A549 (cell line): ENCODE measurements around the gene STRAP. TPM values are rescaled to one million over a fixed set of nuclear protein-coding genes. Genes with fewer than 3 reads are reported as not detected.
A peak's percentile ranks its signal among the peaks of the same experiment; 100 is the strongest.

Source experiments
- ATAC-seq, 2 experiments: fragments of 200-7000 bp in 1 of 2; fragments of >200 bp in 1 of 2; cut with Nextera tagmentation in 1 of 2; cut with Tn5 transposase in 1 of 2; 3 replicates each; pipeline versions ENCODE4 v1.8.0 to v1.9.1; 2018 to 2020; ENCODE audit warnings: mild to moderate bottlenecking in 1 of 2, moderate library complexity in 1 of 2
- CTCF ChIA-PET: fragments of 300-600 bp; sonication (Branson Sonifier 250); formaldehyde crosslinking; extraction: SDS; loops from one replicate; lab custom pipeline; 2021; ENCODE audit warnings: antibody characterized with exemption, inconsistent platforms; lab: Yijun Ruan, JAX
- POLR2A ChIA-PET: fragments of 350-600 bp; formaldehyde crosslinking; extraction: SDS; loops from one replicate; lab custom pipeline; 2021; ENCODE audit warnings: antibody characterized with exemption, inconsistent platforms; lab: Yijun Ruan, JAX
- DNase-seq, 2 experiments: peaks; one replicate each; pipeline versions ENCODE4 v3.0.0 to v3.0.0-alpha.2; 2011 to 2016; ENCODE audit warnings: low read depth in 1 of 2, low spot score in 1 of 2
- FAIRE-seq: peaks from 2 replicates; lab custom pipeline; 2011; peaks lifted over from hg19 to GRCh38; lab: Jason Lieb, UNC
- H3K27ac ChIP-seq, 2 experiments: fragments of >200 bp; sonication (Bioruptor Twin); formaldehyde crosslinking; 3 replicates each; pipeline ENCODE4 v1.5.1; 2016 to 2017
- H3K4me1 ChIP-seq: fragments of >200 bp; sonication (Bioruptor Twin); formaldehyde crosslinking; 3 replicates; pipeline ENCODE4 v1.6.1; 2016
- H3K4me2 ChIP-seq: fragments of >200 bp; sonication (Bioruptor Twin); formaldehyde crosslinking; 3 replicates; pipeline ENCODE4 v1.6.1; 2016
- H3K4me3 ChIP-seq: fragments of >200 bp; sonication (Bioruptor Twin); formaldehyde crosslinking; 3 replicates; pipeline ENCODE4 v1.5.1; 2016
- H3K9me3 ChIP-seq: fragments of >200 bp; sonication (Bioruptor Twin); formaldehyde crosslinking; 3 replicates; pipeline ENCODE4 v1.6.1; 2016
- BHLHE40 ChIP-seq: IDR thresholded peaks from 2 replicates; pipeline ENCODE4 v1.6.1; 2012; ENCODE audit warnings: low read depth, low read length, inconsistent platforms
- CBX2 ChIP-seq: fragments of 200-600 bp; sonication (generic); IDR thresholded peaks from 2 replicates; pipeline ENCODE4 v1.6.1; 2016; ENCODE audit warnings: low read depth, mild to moderate bottlenecking, borderline replicate concordance
- CEBPB ChIP-seq, 2 experiments: fragments of >200 bp in 1 of 2; sonication (Bioruptor Twin) in 1 of 2; formaldehyde crosslinking in 1 of 2; IDR thresholded peaks; 2 replicates each; pipeline ENCODE4 v1.6.1; 2012 to 2016
- CTCF ChIP-seq: fragments of >200 bp; sonication (Bioruptor Twin); formaldehyde crosslinking; IDR thresholded peaks from 3 replicates; pipeline ENCODE4 v1.5.1; 2016
- E2F6 ChIP-seq: IDR thresholded peaks from 2 replicates; pipeline ENCODE4 v1.6.1; 2012; ENCODE audit warnings: low read depth, borderline replicate concordance
- EHF ChIP-seq: fragments of 250-450 bp; sonication (Bioruptor Pico); IDR thresholded peaks from 2 replicates; pipeline ENCODE4 v1.5.0; 2020; ENCODE audit warnings: mild to moderate bottlenecking
- EHMT2 ChIP-seq: fragments of 200-600 bp; sonication (generic); IDR thresholded peaks from 2 replicates; pipeline ENCODE4 v1.6.1; 2016; ENCODE audit warnings: antibody characterized with exemption, low read depth, mild to moderate bottlenecking, moderate library complexity
- FOSL2 ChIP-seq, 2 experiments: fragments of 450-650 bp in 1 of 2; fragments of >200 bp in 1 of 2; sonication (Bioruptor Twin) in 1 of 2; formaldehyde crosslinking; IDR thresholded peaks; 2 replicates each; pipeline versions ENCODE4 v1.5.0 to v1.6.1; 2016 to 2020; ENCODE audit warnings: mild to moderate bottlenecking in 1 of 2, moderate library complexity in 1 of 2
- GATA3 ChIP-seq: IDR thresholded peaks from 2 replicates; pipeline ENCODE4 v1.6.1; 2012; ENCODE audit warnings: borderline replicate concordance
- HDAC2 ChIP-seq: fragments of 200-600 bp; sonication (generic); IDR thresholded peaks from 2 replicates; pipeline ENCODE4 v1.6.1; 2016
- HOXA7 ChIP-seq: fragments of 250-450 bp; sonication (Bioruptor Pico); IDR thresholded peaks from 2 replicates; pipeline ENCODE4 v1.5.0; 2020; ENCODE audit warnings: mild to moderate bottlenecking, moderate library complexity
- HOXB5 ChIP-seq: fragments of 250-450 bp; sonication (Bioruptor Pico); IDR thresholded peaks from 2 replicates; pipeline ENCODE4 v1.5.0; 2020; ENCODE audit warnings: mild to moderate bottlenecking, moderate library complexity
- JUN ChIP-seq, 2 experiments: fragments of >200 bp; sonication (Bioruptor Twin); formaldehyde crosslinking; IDR thresholded peaks; 2 replicates in 1 of 2; 3 replicates in 1 of 2; pipeline ENCODE4 v1.6.1; 2016 to 2017
- MAFK ChIP-seq: fragments of 450-650 bp; IDR thresholded peaks from 2 replicates; pipeline ENCODE4 v1.6.1; 2014; ENCODE audit not compliant: partially characterized antibody
- MYC ChIP-seq: IDR thresholded peaks from 2 replicates; pipeline ENCODE4 v1.6.1; 2012; ENCODE audit warnings: mild to moderate bottlenecking, inconsistent platforms, low read length, improper control_type of control experiment, borderline replicate concordance
- NPAS2 ChIP-seq: fragments of 250-450 bp; sonication (Bioruptor Pico); IDR thresholded peaks from 2 replicates; pipeline ENCODE4 v1.8.0; 2022; ENCODE audit warnings: mild to moderate bottlenecking, moderate library complexity, borderline replicate concordance
- POLR2A ChIP-seq: IDR thresholded peaks from 2 replicates; pipeline ENCODE4 v1.6.1; 2012; ENCODE audit warnings: mild to moderate bottlenecking, low read length
- SREBF2 ChIP-seq: fragments of 450-650 bp; IDR thresholded peaks from 2 replicates; pipeline ENCODE4 v1.6.1; 2014; ENCODE audit warnings: mild to moderate bottlenecking, moderate library complexity
- TFCP2L1 ChIP-seq: fragments of 250-450 bp; sonication (Bioruptor Pico); IDR thresholded peaks from 2 replicates; pipeline ENCODE4 v1.5.0; 2021; ENCODE audit warnings: mild to moderate bottlenecking
- TP53 ChIP-seq: fragments of 250-450 bp; sonication (Bioruptor Pico); IDR thresholded peaks from 2 replicates; pipeline ENCODE4 v1.5.0; 2021; ENCODE audit warnings: mild to moderate bottlenecking, moderate library complexity
- WGBS: methylation state at CpG from one replicate; pipeline ENCODE4 v1.1.6; 2017; ENCODE audit errors: missing lambda C conversion rate; 5-methylcytosine and 5-hydroxymethylcytosine counted together
- polyA plus RNA-seq, 4 experiments: library from polyadenylated mRNA; depleted of rRNA in 3 of 4; stranded (reverse); fragments of >200 nt; fragmentation: RNase III in 1 of 4; extraction: RNeasy Plus Mini Kit Qiagen cat#74134 plus additional on column Dnase treatment in 1 of 4; gene quantifications; 2 replicates in 3 of 4; 3 replicates in 1 of 4; pipeline ENCODE4 v1.2.3, GENCODE V29; 2011 to 2017
- TF ChIP-seq, protein P1 (sequence below): fragments of 150-350 bp; IDR thresholded peaks from 2 replicates; pipeline ENCODE4 v1.6.1; 2014; ENCODE audit warnings: low read depth, mild to moderate bottlenecking, low read length
- TF ChIP-seq, protein P2 (sequence below): fragments of 450-650 bp; IDR thresholded peaks from 2 replicates; pipeline ENCODE4 v1.6.1; 2014; ENCODE audit warnings: antibody characterized with exemption
- TF ChIP-seq, protein P3 (sequence below): IDR thresholded peaks from 2 replicates; pipeline ENCODE4 v1.6.1; 2012

STRAP gene
- polyA plus RNA-seq, 2 of the 4 experiments (the other 2 are of a cell fraction) = 201 to 300 TPM

DNA sequence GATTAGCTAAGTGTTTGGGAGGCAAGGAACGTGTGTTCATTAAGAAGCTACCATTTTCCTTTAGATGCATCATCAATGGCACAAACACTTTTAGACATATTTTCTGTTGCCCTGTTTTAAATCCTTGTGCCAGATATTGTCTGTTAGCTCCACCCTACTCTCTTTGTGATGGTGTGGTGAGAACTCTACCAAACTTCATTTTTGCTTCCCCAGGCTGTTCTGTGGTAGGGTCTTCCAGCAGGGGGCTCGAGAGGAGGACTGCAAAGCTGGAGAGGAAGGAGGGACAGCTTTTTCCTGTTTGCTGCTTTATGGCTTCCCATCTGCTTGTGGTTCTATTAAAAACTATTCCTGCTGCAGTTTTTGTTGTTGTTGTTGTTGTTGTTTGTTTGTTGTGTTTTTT lies 23.8 kb upstream of the STRAP start:
- 0 out of 3 replicates have a peak, but pooled peaks have one; percentile 6 for TF ChIP-seq CTCF
- TF ChIP-seq, protein P1, sequence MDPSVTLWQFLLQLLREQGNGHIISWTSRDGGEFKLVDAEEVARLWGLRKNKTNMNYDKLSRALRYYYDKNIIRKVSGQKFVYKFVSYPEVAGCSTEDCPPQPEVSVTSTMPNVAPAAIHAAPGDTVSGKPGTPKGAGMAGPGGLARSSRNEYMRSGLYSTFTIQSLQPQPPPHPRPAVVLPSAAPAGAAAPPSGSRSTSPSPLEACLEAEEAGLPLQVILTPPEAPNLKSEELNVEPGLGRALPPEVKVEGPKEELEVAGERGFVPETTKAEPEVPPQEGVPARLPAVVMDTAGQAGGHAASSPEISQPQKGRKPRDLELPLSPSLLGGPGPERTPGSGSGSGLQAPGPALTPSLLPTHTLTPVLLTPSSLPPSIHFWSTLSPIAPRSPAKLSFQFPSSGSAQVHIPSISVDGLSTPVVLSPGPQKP = no peak
- Histone ChIP-seq H3K4me1 (peaks cover 16% of the 10 kb centered on the region), H3K4me3 (no peak overlapping the region), H3K27ac (no peak overlapping the region), H3K9me3 (no peaks in the 10 kb centered on the region), H3K4me2 (no peak overlapping the region)
- CTCF ChIA-PET = interaction anchor here (0.9 to 17.6 kb wide), 7 partner anchors 11 to 637 kb away, joined by 3 to 296 read pairs (median 5); partner anchors contain the start of gene RERG
- POLR2A ChIA-PET = no interaction called here
- ATAC-seq = peak in 1 of 2 experiments; percentile 61; a peak in 2 of 6 replicates
- no peak for FAIRE-seq
- DNase-seq = no peak
- 30% methylated on average over 2 of the region's 2 CpGs for WGBS

DNA sequence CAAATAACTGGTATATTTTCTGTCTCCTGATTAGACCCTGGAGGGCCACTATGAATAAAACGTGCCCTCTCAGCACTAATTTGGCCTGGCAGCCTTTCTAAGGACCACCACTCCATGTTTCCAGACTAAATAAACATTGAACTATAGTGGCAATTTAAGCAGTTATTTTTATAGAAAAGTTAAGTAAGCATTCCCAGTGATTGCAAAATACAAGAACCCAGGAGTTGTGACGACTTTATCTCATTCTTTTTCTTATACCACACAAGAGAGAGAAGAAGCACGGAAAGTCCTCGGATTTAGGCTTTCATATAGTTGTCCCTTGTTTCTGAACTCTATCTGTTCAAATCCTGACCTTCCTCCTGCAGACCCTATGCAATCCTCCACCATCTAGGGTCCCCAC lies 23.1 kb upstream of the STRAP start:
- FAIRE-seq = no peak
- H3K4me1 ChIP-seq = peaks cover 16% of the 10 kb centered on the region
- no peak overlapping the region for H3K4me2 ChIP-seq
- no peak overlapping the region for H3K4me3 ChIP-seq
- WGBS = 54% methylated on average over 4 of the region's 4 CpGs
- H3K27ac ChIP-seq = no peak overlapping the region
- no peak for DNase-seq
- no peak for TF ChIP-seq GATA3
- no peak for TF ChIP-seq HOXA7 (CRISPR knock-in tag)
- no peak for TF ChIP-seq EHMT2
- TF ChIP-seq CEBPB (IDR thresholded peaks at IDR 0.05) = peak in 1 of 2 experiments; percentile 14; a peak in 1 of 4 replicates
- TF ChIP-seq MAFK = no peak
- POLR2A ChIA-PET = no interaction called here
- ATAC-seq = no peak
- CTCF ChIA-PET = interaction anchor here (1.4 to 17.6 kb wide), 3 partner anchors 270 to 332 kb away, joined by 4 to 296 read pairs (median 61); no protein-coding TSS in a partner anchor
- H3K9me3 ChIP-seq = no peaks in the 10 kb centered on the region

GRCh38 chr12:15861404-15861803 lies 20.8 kb upstream of the STRAP start:
- no peak for ATAC-seq
- ChIA-PET CTCF (interaction anchor here (1.1 kb wide), 1 partner anchor 271 kb away, joined by 5 read pairs; no protein-coding TSS in a partner anchor), POLR2A (no interaction called here)
- no peaks in the 10 kb centered on the region for H3K9me3 ChIP-seq
- no peak overlapping the region for H3K27ac ChIP-seq
- DNase-seq = no peak
- FAIRE-seq = no peak
- WGBS = 6% methylated on average over 1 of the region's 1 CpG
- TF ChIP-seq, protein P2, sequence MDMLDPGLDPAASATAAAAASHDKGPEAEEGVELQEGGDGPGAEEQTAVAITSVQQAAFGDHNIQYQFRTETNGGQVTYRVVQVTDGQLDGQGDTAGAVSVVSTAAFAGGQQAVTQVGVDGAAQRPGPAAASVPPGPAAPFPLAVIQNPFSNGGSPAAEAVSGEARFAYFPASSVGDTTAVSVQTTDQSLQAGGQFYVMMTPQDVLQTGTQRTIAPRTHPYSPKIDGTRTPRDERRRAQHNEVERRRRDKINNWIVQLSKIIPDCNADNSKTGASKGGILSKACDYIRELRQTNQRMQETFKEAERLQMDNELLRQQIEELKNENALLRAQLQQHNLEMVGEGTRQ = no peak
- TF ChIP-seq GATA3 (no peak), JUN (IDR thresholded peaks at IDR 0.05) (no peak), MYC (no peak), TP53 (CRISPR knock-in tag) (no peak), FOSL2 (IDR thresholded peaks at IDR 0.05) (no peak), FOSL2 (CRISPR knock-in tag; IDR thresholded peaks at IDR 0.05) (no peak), HDAC2 (no peak), HOXB5 (CRISPR knock-in tag) (no peak), NPAS2 (no peak), EHF (CRISPR knock-in tag) (no peak), TFCP2L1 (CRISPR knock-in tag) (no peak), BHLHE40 (no peak), SREBF2 (no peak), CTCF (no peak), E2F6 (no peak), POLR2A (no peak), CBX2 (no peak)
- TF ChIP-seq, protein P3, sequence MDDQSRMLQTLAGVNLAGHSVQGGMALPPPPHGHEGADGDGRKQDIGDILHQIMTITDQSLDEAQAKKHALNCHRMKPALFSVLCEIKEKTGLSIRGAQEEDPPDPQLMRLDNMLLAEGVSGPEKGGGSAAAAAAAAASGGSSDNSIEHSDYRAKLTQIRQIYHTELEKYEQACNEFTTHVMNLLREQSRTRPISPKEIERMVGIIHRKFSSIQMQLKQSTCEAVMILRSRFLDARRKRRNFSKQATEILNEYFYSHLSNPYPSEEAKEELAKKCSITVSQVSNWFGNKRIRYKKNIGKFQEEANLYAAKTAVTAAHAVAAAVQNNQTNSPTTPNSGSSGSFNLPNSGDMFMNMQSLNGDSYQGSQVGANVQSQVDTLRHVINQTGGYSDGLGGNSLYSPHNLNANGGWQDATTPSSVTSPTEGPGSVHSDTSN = no peak
- TF ChIP-seq, protein P1 = no peak
- no peak overlapping the region for H3K4me3 ChIP-seq
- H3K4me1 ChIP-seq = no peaks in the 10 kb centered on the region
- no peak overlapping the region for H3K4me2 ChIP-seq
